ENCODE results near the gene TTC39C.

DNA sequence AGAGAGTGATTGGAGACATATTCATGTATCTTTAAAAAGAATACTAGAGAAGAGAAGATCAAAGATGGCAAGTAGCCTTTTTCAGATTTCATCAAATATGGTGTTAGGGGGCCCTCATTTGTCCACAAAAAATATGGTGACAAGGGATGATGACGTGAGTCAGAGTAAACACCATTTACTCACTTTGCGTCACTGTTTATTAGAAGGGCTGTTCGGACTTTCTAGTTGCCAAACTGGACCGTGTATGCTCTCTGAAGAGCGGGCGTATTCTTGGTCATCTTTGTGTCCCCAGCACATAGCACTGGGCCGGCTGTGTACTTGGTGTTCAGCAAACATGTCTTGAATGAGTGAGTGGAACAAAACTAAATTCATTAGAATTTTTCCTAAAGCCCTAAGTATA lies 37.5 kb downstream of the TTC39C start:
- no peak for TF ChIP-seq POLR2A (IDR thresholded peaks at IDR 0.05; ENCODE audit: low read depth, low read length)
- TF ChIP-seq TAF1 (IDR thresholded peaks at IDR 0.05; ENCODE audit: borderline replicate concordance, low read depth, low read length): no peak

Measured in GM12892 (cell line).